GM21447 (cell line): ENCODE results near the gene PLA2G15.
"Not testable (repeated sequence)": the region's sequence is repeated elsewhere in the genome, so short reads cannot be mapped to it uniquely, and the experiment has no call there.

ENCODE experiments used
- ATAC-seq: cut with Tn5 transposase; IDR thresholded peaks from one replicate; pipeline ENCODE4 v1.9.1; 2021; ENCODE audit not compliant: unreplicated experiment

PLA2G15 gene

DNA sequence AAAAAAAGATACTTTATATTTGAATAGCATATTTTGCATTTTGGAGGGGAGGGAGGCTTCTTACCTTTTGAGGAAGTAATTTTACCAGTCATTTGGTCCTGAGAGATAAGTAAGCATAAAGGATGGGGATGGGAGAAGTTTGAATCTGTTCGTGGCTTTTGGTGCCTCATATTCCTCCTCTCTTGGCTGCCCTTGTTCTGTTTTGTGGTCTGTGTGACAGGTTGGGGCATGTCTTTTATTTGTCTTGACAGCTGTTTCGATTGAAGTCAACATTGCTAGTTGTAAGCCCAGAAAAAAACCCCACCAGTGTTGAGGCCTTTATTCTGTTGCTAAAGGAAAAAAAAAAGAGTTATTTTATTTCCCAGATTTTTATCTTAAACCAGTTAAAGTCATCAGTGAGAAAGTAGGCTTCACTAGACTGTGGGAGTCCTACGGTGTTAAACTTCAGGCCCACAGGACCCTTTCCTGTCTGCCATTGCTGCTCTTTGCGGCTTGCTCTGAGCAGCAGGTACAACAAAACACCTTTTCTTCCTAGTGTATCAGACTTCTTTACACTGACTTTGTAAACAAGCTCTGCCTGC is 30.5 kb downstream of the PLA2G15 start:
- ATAC-seq, result peak; percentile 57

DNA sequence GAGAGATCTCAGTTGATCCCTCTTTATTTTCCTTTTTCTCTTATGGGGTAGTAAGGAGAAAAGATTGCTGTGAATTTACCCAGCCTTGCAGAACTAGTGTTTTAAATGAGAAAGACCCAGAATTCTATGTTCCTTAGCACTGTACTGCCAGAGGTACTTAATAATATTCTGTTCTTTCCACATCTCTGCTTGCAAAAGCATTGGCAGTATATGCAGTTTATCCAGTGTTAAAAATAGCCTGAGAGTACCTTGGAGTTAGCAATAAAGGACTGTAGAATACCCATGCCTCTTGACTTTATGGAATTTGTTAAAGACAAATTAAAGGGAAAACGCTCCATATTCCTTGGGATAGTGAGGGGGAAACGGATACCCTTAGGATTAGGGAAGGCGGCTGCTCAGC is 31.1 kb downstream of the PLA2G15 start:
- ATAC-seq, result no peak

DNA sequence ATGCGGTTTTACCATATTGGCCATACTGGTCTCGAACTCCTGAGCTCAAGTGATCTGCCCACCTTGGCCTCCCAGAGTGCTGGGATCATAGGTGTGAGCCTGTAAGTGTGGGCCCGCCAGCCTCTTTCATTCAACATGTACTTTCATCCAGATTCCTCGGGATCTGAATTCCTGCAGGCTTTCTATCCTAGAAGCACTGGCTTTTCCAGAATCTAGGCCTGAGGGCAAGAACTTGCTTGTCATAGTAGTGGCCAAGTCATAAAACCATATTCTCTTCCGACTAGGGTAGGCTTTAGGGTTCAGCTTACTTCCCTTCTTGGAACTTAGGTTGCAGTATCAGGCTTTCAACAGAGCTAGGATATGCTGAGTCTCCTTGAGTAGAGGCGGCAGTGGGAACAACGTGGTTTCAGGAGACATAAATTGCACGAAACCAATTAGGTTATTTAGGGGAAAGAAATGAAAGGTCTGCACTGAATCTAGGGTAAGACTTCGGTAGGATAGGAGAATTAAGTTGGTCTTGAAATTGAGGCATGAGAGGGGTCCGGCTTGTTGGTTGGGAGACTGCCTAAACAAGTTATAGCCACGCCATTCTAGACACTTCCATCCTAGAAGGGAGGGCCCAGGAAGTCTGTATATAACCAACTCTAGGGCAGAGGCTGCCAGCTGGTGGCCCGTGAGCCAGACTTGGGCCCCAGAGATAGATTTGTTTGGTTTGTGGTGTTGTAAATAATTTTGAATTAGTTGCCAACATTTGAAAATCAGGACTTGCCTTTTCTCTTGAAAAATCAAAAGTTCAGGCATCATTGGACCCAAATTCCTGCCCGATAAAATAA is 34.8 kb downstream of the PLA2G15 start:
- ATAC-seq, result no peak

DNA sequence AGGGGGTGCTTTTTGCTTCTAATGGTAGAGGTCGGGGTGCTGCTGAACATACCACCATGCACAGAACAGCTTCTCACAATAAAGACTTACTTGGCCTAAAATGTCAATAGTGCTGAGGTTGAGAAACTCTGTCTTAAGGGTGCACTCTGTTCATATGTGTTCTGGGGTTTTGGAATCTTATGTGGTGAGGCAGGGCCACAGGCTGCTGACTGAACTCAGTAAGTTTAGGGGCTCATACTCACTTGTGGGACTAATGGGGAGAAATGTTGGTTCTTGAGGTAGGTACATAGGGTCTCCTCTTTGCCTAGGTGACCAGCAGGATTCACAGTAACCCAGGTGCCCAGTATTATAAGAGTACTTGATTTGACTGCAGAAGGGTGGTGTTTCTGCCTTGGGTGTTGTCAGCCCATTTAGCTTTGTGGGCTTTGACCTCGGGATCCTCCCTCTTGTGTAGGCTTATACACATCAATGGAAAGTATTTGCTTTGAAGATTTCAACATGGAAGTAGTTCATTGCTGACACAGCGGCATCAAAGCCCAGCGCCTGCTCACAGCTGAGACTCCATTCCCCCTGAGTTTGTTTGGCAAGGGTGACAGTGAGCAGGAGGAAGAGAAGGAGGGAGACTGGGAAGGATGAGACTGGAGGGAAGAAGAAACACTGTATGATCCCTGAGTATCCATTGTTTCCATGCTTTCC is 36.3 kb downstream of the PLA2G15 start:
- ATAC-seq, result no peak

DNA sequence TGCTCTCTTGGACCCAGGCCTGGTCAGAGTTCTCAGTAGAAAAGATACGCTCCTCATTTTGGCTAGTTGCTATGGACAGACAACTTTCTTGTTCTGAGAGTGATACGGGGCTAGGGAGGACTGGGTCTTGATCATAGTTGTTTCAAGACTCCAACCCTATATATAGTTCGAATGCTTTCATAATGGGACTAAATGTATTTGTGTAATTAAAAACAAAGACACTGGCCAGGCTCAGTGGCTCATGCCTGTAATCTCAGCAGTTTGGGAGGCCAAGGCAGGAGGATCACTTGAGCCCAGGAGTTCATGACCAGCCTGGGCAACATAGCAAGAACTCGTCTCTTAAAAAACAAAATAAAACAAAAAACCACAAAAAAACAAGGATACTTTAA is 36.9 kb downstream of the PLA2G15 start:
- ATAC-seq, result no peak

DNA sequence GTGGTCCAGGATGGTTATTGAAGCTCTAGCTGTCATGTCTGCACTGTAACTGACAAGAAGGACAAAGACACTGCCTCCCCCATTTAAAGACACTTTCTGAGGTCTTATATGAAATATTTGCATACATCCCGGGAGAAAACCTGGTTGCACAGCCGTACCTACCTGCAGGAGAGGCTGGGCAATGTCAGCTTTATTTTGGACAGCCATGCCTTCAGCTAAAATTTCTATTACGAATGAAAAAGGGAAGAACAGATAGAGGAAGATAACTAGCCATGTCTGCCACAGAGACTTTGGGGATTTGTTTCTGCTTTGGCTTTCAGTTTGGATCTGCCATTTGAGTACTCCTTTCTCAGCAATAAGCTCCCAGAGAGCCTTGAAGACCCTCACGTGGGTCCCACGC is 38.2 kb downstream of the PLA2G15 start:
- no peak for ATAC-seq

DNA sequence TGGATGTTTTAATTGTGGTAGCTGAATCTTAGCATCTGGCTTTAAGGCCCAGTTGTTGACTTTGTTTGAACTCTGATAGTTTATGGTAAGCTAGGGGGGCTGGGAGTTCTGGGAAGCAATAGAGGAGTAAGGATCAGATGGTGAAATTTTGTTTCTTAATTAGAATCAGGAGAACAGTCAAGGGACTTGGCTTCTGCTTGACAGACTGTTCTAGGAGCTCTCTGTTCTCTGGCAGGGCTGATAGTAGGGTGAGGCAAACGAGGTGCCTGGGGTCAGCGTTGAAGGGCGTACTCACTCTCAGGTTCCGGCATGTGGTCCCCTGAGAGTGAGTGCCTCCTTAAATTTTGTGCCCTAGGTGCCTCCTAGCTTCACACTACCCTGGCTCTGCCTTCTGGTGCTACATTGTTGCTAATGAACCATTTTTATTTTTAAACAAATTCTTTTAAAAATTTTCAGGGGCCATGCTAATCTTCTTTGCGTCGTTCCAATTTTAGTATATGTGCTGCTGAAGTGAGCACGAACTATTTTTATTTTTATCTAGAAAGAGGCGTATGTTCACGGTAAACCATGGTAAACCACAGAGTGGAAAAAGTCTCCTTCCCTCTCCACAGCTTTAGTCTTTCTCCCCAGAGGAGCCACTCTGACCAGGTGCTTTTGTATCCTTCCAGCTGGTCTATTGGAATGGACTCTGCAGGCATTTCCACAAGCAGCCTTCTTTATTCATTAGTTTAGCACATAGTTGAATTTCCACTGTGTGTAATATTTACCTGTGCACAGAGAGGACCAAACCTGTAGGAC is 38.8 kb downstream of the PLA2G15 start:
- ATAC-seq, result no peak

DNA sequence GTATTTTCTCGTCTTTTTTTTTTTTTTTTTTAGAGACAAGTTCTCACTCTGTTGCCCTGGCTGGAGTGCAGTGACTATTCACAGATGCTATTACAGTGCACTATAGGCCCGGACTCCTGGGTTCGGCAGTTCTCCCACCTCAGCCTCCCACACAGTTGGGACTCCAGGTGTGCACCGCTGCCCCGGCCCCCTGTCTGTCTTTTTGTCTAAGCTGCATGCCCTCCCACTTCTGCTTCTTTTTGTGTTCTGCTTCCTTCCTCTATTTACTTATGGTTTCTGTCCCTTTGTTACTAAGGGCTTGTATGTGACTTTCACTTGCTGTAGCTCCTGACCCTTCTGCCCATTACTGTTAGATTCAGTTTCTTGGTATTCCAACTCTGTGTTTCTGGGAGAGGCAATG is 39.7 kb downstream of the PLA2G15 start:
- ATAC-seq, result peak; percentile 65

DNA sequence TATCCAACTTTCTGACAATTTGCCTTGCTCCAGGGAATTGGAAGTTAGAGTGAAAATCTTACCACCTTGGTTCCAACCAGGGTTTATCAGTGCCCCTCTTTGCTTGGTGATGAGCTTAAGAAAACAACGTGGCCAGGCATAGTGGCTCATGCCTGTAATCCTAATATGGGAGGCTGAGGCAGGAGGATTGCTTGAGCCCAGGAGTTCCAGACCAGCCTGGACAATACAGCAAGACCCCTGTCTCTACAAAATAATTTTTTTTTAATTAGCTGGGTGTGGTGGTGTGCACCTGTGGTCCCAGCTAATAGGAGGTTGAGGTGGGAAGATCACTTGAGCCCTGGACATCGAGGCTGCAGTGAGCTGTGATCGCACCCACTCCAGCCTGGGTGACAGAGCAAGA is 40.5 kb downstream of the PLA2G15 start:
- no peak for ATAC-seq

DNA sequence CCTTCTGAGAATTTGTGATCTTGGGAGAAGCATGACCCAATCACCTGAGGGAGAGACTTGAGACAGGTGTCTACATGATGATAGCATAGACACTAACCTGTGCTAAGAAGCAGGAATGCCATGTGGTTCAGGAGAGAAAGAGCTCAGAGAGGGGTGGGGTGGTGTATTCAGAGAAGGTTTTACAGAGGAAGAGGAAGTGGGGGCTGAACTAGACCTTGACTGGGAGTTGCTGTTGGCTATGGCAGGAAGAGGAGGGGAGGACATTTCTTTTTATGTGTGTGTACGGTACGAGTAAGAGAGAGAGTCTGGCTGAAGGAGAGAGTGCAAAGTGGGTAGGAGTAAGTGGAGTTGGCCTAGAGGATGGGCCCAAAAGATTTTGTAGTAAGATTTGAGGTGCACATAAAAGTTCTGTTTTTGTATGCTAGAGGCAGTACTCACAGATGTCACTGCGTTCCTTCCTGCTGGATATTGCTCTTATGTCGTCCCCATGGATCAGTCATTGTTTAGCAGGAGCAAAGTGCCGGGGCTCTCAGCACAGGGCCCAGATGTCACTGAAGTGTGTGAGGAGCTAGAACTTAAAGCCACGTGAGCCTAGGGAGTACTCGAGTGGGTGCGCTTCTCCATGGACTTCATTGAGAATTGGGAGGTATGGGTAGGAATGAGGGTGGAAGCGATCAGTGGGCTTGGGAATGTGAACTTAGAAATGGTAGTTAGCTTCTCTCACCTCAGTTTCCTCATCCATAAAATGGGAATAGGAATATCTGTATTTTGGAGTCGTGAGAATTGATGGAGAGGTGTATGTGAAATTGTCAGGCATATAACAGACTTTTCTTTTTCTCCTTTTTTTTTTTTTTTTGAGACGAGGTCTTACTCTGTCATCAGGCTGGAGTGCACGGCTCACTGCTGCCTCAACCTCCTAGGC is 41.2 kb downstream of the PLA2G15 start:
- ATAC-seq, result no peak

DNA sequence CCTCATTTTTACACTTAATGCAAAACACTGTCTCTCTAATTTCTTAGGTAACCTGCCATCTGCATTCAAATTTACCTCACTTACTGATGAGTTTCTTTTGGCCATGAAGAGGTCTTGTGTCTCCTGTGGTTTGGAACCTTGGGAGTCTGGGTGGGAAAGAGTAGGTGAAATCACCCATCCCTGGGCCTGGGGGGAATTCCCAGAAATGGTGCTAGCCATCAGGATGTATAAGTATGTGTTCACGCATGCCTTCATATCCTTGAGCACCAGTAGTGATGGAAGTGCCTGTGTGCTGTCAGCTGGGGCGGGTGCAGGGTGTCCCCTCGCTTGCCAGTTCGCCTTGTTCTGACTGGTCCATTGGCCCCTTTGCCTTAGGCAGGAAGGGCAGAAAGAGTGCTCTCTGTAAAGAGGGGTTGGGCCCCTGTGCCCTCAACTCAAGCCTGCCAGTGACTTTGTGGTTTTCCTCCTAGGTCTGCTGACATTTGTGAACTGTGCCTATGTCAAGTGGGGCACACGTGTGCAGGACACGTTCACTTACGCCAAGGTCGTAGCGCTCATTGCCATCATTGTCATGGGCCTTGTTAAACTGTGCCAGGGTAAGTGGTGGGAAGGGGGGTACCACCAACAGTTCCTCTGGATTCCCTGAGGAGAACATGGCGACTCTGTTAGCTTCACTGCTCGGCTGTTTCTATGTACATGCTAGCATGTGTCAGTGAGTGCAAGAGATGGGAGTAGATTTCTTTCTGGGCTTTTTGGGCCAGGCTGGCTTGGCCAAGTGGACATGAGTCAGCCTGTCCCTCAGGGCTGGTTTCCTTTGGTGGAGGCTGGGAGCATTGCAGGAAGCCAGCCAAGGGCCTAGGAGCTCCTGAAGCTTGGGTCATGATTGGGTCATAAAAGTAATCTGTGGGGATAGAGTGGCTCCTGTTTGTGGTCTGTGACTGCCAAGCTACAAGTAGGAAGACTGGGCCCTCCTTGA is 42.4 kb downstream of the PLA2G15 start:
- no peak for ATAC-seq

DNA sequence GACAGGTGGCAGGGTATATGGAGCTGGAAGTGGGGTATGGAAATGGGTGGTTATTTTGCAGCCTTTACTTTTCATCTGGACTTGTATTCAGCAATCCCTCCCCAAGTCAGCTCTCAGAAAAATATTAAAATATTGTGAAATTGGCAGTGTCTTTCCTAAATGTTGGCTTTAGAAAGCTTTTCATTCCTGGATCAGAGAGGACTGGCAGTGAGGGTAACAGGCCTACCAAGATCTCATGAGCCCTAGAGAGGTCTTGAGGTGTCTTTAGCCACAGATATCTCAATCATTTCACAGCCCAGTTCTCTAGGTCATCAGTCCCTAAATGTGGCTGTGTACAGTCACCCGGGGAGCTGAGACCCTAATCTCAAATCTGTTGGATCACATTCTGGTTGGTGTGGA is 43.1 kb downstream of the PLA2G15 start:
- no peak for ATAC-seq

DNA sequence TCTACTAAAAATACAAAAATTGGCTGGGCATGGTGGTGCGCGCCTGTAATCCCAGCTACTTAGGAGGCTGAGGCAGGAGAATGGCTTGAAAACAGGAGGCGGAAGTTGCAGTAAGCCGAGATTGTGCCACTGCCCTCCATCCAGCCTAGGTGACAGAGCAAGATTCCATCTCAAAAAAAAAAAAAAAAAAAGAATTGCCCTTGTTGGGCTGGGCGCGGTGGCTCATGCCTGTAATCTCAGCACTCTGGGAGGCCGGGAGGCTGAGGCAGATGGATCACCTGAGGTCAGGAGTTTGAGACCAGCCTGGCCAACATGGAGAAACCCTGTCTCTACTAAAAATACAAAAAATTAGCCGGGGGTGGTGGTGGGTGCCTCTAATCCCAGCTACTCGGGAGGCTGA is 43.6 kb downstream of the PLA2G15 start:
- ATAC-seq, result not testable (repeated sequence)

DNA sequence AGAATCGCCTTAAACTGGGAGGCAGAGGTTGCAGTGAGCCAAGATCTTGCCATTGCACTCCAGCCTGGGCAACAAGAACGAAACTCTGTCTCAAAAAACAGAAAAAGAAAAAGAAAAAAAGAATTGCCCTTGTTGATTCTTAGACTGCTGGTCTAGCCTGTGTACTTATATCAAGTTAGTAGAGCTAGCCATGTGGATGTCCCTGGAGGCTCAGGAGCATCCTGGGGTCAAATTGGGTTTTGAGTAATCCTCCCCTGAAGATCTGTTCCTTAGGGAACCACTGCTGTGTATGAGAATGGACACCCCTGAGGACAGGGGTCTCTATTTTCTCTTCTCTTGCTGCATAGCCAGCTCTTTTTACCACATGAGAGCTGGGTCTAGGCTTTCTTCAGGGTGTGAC is 44.0 kb downstream of the PLA2G15 start:
- no peak for ATAC-seq

DNA sequence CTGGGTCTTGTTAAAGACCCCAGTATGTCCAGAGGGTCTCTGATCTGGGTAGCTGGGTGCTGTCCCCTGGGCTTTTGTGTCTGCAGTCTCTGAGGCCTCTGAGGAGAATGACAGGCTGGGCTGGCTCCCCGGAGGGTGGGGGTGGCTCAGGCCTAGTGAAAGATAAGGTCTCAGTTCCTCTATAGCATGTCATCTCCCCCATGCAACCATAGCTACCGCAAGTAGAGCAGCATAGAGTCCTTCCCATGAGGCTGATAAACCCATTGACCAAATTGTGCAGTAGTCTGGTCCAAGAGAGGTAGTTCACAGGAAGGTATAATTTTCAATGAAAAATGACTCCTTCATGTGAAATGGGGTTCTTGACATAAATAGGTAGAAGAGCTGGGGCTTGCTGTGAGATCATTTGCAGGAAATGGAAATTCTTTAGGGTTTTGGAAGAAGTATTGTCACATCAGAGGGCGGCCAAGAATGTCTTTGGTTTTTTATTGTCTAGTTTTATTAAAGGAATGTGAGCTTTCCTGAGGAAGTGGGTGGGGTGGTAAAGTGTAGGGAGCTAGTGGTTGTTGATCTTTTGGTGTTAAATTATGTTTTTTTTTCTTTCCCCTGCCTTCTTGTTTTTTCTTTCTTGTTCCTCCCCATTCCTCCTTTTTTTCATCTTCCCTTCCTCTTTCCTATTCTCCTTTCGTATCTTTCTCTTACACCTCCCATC is 44.6 kb downstream of the PLA2G15 start:
- ATAC-seq, result peak; percentile 72

DNA sequence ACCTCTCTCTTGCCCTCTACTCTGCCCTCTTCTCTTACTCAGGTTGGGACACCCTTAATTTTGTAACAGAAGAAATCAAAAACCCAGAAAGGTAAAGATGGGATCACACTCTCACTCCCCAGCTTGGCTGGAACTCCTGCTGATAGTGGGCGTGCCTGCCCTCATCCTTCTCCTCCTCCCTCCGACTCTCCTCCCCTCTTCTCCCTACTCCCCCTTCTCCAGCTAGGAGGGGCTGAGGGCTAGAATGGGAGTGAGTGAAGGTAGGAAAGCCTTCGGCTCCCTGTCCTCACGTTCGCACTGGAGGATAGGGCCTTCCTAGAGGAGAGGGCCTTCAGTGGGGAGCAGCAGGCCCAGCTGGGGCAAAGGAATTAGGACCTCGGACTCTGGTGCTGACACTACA is 45.3 kb downstream of the PLA2G15 start:
- ATAC-seq, result no peak

DNA sequence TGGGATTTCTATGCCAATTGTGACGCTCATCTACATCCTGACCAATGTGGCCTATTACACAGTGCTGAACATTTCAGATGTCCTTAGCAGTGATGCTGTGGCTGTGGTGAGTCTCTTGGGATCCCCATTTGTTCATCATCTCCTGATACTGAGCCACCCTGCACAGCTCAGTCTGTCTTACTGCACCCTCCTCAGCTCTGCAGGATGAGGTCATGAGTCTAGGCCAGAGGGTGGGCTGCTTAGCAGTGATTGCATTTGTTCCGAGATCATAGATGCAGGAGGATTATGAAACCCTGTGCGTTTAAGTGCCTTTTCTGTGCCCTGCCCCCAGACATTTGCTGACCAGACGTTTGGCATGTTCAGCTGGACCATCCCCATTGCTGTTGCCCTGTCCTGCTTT is 46.1 kb downstream of the PLA2G15 start:
- ATAC-seq, result no peak

DNA sequence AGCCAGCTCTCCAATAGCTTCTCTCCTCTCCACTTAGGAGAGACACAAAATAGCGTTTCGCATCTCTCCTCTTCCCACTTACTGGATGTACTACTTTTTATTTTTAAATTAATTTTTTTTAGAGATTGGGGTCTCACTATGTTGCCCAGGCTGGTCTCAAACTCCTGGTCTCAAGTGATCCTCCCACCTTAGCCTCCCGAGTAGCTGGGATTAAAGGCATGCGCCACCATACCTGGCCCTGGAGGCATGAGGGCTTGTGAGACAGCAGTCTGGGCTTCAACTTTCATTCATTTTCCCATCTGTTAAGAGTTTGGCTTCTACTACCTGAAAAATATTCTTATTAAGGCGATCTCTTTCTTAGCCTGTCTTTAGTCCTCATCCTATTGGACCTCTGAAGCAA is 47.3 kb downstream of the PLA2G15 start:
- no peak for ATAC-seq

DNA sequence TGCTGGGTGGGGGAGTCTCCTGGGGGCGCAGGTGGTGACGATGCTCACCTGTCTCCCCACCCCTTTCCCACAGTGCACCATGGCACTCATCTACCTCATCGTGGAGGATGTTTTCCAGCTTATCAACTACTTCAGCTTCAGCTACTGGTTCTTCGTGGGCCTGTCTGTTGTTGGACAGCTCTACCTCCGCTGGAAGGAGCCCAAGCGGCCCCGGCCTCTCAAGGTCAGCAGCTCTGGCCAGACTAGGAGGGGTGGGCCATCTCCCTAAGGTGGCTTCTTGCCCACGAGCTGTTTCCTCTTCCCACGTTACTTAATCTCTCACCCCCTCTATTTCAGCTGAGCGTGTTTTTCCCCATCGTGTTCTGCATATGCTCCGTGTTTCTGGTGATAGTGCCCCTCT is 51.1 kb downstream of the PLA2G15 start:
- ATAC-seq, result no peak
